IMR-90 (cell line): ENCODE results near the gene TNFRSF4. TPM values are rescaled to one million over a fixed set of nuclear protein-coding genes. Genes with fewer than 3 reads are reported as not detected.

Experiments
- ATAC-seq: fragments of 200-7000 bp; cut with Tn5 transposase; 2 replicates; pipeline ENCODE4 v1.9.1; 2020; ENCODE audit warnings: low read depth, mild to moderate bottlenecking, moderate library complexity
- BruUV-seq: library from RNA; stranded (reverse); fragments of 400-500 nt; replicated peaks from 2 replicates; lab custom pipeline; 2021; lab: Mats Ljungman, UMichigan
- CTCF ChIA-PET: fragments of 300-600 bp; formaldehyde crosslinking; extraction: SDS; loops from one replicate; lab custom pipeline; 2021; ENCODE audit warnings: antibody characterized with exemption; lab: Yijun Ruan, JAX
- POLR2A ChIA-PET: fragments of 300-600 bp; sonication (Branson Sonifier 250); formaldehyde crosslinking; loops from one replicate; lab custom pipeline; 2022; ENCODE audit warnings: antibody characterized with exemption; ENCODE audit not compliant: unreplicated experiment; lab: Charles Lee
- DNase-seq: peaks from one replicate; pipeline ENCODE4 v3.0.0; 2013
- H2AFZ ChIP-seq: replicated peaks from 2 replicates; pipeline ENCODE3; 2013; ENCODE audit warnings: low read length, mild to moderate bottlenecking; ENCODE audit not compliant: poor library complexity
- H2AK5ac ChIP-seq: 2 replicates; pipeline ENCODE4 v1.6.1; 2013; ENCODE audit warnings: low read depth, low read length, inconsistent platforms
- H2AK9ac ChIP-seq: replicated peaks from 2 replicates; pipeline ENCODE3; 2013; ENCODE audit warnings: mild to moderate bottlenecking, low read depth, low read length, moderate library complexity; ENCODE audit not compliant: poor library complexity
- H2BK120ac ChIP-seq: 2 replicates; pipeline ENCODE4 v1.6.1; 2013; ENCODE audit warnings: low read depth, low read length, inconsistent platforms
- H2BK15ac ChIP-seq: 3 replicates; pipeline ENCODE4 v1.6.1; 2013; ENCODE audit warnings: low read depth, low read length, inconsistent platforms
- H2BK20ac ChIP-seq: 2 replicates; pipeline ENCODE4 v1.6.1; 2013; ENCODE audit warnings: low read depth, mild to moderate bottlenecking, inconsistent platforms, low read length, moderate library complexity
- H2BK5ac ChIP-seq: 2 replicates; pipeline ENCODE4 v1.6.1; 2013; ENCODE audit warnings: mild to moderate bottlenecking, low read depth, low read length, inconsistent platforms; ENCODE audit not compliant: poor library complexity, severe bottlenecking
- H3K14ac ChIP-seq: replicated peaks from 2 replicates; pipeline ENCODE4 v1.6.1; 2013; ENCODE audit warnings: low read depth, low read length, inconsistent platforms
- H3K18ac ChIP-seq: 2 replicates; pipeline ENCODE4 v1.6.1; 2013; ENCODE audit warnings: low read depth, low read length, control low read depth
- H3K23ac ChIP-seq: 2 replicates; pipeline ENCODE4 v1.6.1; 2013; ENCODE audit warnings: low read depth, low read length, inconsistent platforms
- H3K27ac ChIP-seq: 2 replicates; pipeline ENCODE4 v1.5.1; 2013; ENCODE audit warnings: mild to moderate bottlenecking, control low read depth, low read length; ENCODE audit not compliant: insufficient read depth
- H3K27me3 ChIP-seq: 2 replicates; pipeline ENCODE4 v1.6.1; 2013; ENCODE audit warnings: low read length; ENCODE audit not compliant: control insufficient read depth, insufficient read depth
- H3K36me3 ChIP-seq: 2 replicates; pipeline ENCODE4 v1.6.1; 2013; ENCODE audit warnings: low read length, mixed read lengths; ENCODE audit not compliant: control insufficient read depth, insufficient read depth
- H3K4ac ChIP-seq: 2 replicates; pipeline ENCODE4 v1.6.1; 2013; ENCODE audit warnings: low read depth, low read length, inconsistent platforms
- H3K4me1 ChIP-seq: 2 replicates; pipeline ENCODE4 v1.6.1; 2013; ENCODE audit warnings: low read length, mixed read lengths; ENCODE audit not compliant: control insufficient read depth, insufficient read depth
- H3K4me2 ChIP-seq: 2 replicates; pipeline ENCODE4 v1.6.1; 2013; ENCODE audit warnings: low read depth, mild to moderate bottlenecking, control low read depth, low read length, moderate library complexity
- H3K4me3 ChIP-seq: 2 replicates; pipeline ENCODE4 v1.5.1; 2013; ENCODE audit warnings: low read depth, mild to moderate bottlenecking, control low read depth, low read length, moderate library complexity; ENCODE audit not compliant: insufficient read depth
- H3K56ac ChIP-seq: 2 replicates; pipeline ENCODE4 v1.6.1; 2013; ENCODE audit warnings: low read length, inconsistent platforms; ENCODE audit not compliant: insufficient read depth; ENCODE audit errors: extremely low read depth
- H3K79me1 ChIP-seq, 2 experiments: 2 replicates each; pipeline ENCODE4 v1.6.1; 2013; ENCODE audit warnings: low read length in 2 of 2, inconsistent platforms in 1 of 2, low read depth in 1 of 2
- H3K9ac ChIP-seq: 2 replicates; pipeline ENCODE4 v1.6.1; 2013; ENCODE audit warnings: low read depth, low read length, control low read depth
- H3K9me1 ChIP-seq: 2 replicates; pipeline ENCODE4 v1.6.1; 2013; ENCODE audit warnings: low read length, inconsistent platforms; ENCODE audit not compliant: insufficient read depth
- H3K9me3 ChIP-seq: 2 replicates; pipeline ENCODE4 v1.6.1; 2013; ENCODE audit warnings: low read length; ENCODE audit not compliant: control insufficient read depth, insufficient read depth
- H4K20me1 ChIP-seq: 2 replicates; pipeline ENCODE4 v1.6.1; 2013; ENCODE audit warnings: low read length, inconsistent platforms; ENCODE audit not compliant: insufficient read depth
- H4K5ac ChIP-seq: 2 replicates; pipeline ENCODE4 v1.6.1; 2013; ENCODE audit warnings: mild to moderate bottlenecking, low read depth, low read length, control low read depth
- H4K8ac ChIP-seq, 2 experiments: 2 replicates each; pipeline ENCODE4 v1.6.1; 2013; ENCODE audit warnings: low read depth in 2 of 2, low read length in 2 of 2, control low read depth in 1 of 2, inconsistent platforms in 1 of 2
- H4K91ac ChIP-seq: 2 replicates; pipeline ENCODE4 v1.6.1; 2013; ENCODE audit warnings: low read depth, low read length, inconsistent platforms; ENCODE audit not compliant: insufficient read depth
- CEBPB ChIP-seq: IDR thresholded peaks from 2 replicates; pipeline ENCODE4 v1.6.1; 2012; ENCODE audit warnings: low read depth, low read length, improper control_type of control experiment
- CTCF ChIP-seq: conservative IDR thresholded peaks from 2 replicates; pipeline ENCODE4 v1.5.1; 2012; ENCODE audit warnings: mild to moderate bottlenecking, low read depth, low read length, improper control_type of control experiment
- ELK1 ChIP-seq: fragments of 150-350 bp; IDR thresholded peaks from 2 replicates; pipeline ENCODE4 v1.6.1; 2016; ENCODE audit warnings: low read depth, mild to moderate bottlenecking, low read length, moderate library complexity, borderline replicate concordance
- MAZ ChIP-seq: IDR thresholded peaks from 2 replicates; pipeline ENCODE4 v1.6.1; 2012; ENCODE audit warnings: low read depth, mild to moderate bottlenecking, low read length, improper control_type of control experiment, moderate library complexity, borderline replicate concordance
- NFE2L2 ChIP-seq: fragments of 150-350 bp; IDR thresholded peaks from 2 replicates; pipeline ENCODE4 v1.6.1; 2016; ENCODE audit warnings: low read depth, mild to moderate bottlenecking, low read length
- POLR2A ChIP-seq: IDR thresholded peaks from 2 replicates; pipeline ENCODE4 v1.6.1; 2012; ENCODE audit warnings: mild to moderate bottlenecking, low read depth, low read length
- RCOR1 ChIP-seq: IDR thresholded peaks from 2 replicates; pipeline ENCODE4 v1.6.1; 2012; ENCODE audit warnings: mild to moderate bottlenecking, low read length, improper control_type of control experiment; ENCODE audit not compliant: insufficient replicate concordance
- WGBS, 2 experiments: methylation state at CpG; one replicate each; pipeline versions ENCODE4 v1.1.5 to v1.1.7; 2013; ENCODE audit warnings: missing lambda C conversion rate in 2 of 2; ENCODE audit not compliant: insufficient read length in 1 of 2; ENCODE audit errors: extremely low coverage in 2 of 2; 5-methylcytosine and 5-hydroxymethylcytosine counted together
- dilution Hi-C: fragments of 300-500 bp; cut with HindIII; formaldehyde crosslinking; loops from one replicate; pipeline ENCODE4 v1.14.3; 2018; ENCODE audit warnings: low sequenced_read_pairs; ENCODE audit not compliant: unreplicated experiment
- in situ Hi-C: fragments of 300-500 bp; cut with MboI; formaldehyde crosslinking; loops from 3 replicates; pipeline ENCODE4 v1.14.3; 2019; ENCODE audit warnings: low sequenced_read_pairs, inconsistent platforms, mixed read lengths
- intact Hi-C: fragments of 100-400 bp; cut with micrococcal nuclease; formaldehyde crosslinking; loops from 2 replicates; pipeline ENCODE4 v1.10.0; 2022
- polyA plus RNA-seq, 3 experiments: library from polyadenylated mRNA; depleted of rRNA; stranded (reverse); fragments of >200 nt; gene quantifications; 2 replicates each; pipeline ENCODE4 v1.2.3, GENCODE V29; 2012; ENCODE audit warnings: low replicate concordance in 1 of 3
- total RNA-seq: library from RNA; depleted of rRNA; stranded (reverse); fragments of >200 nt; gene quantifications from 2 replicates; pipeline ENCODE4 v1.2.3, GENCODE V29; 2012

The TNFRSF4 gene
- total and polyA plus RNA-seq, 2 of the 4 experiments (the other 2 are of a cell fraction) = 0.15 TPM; not detected in 1

GRCh38 chr1:1223891-1224290, 9.9 kb upstream of the TNFRSF4 start:
- Histone ChIP-seq H3K9me3 (no peaks in the 10 kb centered on the region), H3K27me3 (no peaks in the 10 kb centered on the region), H3K9ac (no peak overlapping the region), H2AK9ac (peak overlapping the region; percentile 72), H3K4me2 (no peak overlapping the region), H3K23ac (no peak overlapping the region), H4K20me1 (peaks cover 52% of the 10 kb centered on the region), H2AFZ (no peak overlapping the region), H2BK120ac (no peak overlapping the region), H3K56ac (no peak overlapping the region), H3K36me3 (peaks cover 80% of the 10 kb centered on the region), H4K91ac (no peak overlapping the region), H3K4me3 (no peak overlapping the region), H3K14ac (no peak overlapping the region), H4K8ac (no peak overlapping the region), H3K4me1 (no peaks in the 10 kb centered on the region), H2BK15ac (no peak overlapping the region), H3K18ac (no peak overlapping the region), H2BK20ac (no peak overlapping the region), H3K27ac (no peak overlapping the region), H2AK5ac (no peak overlapping the region), H4K5ac (no peak overlapping the region), H3K4ac (no peak overlapping the region), H3K79me1 (peaks cover 11 to 51% of the 10 kb centered on the region in 2 experiments; a peak in 3 of 4 replicates), H2BK5ac (no peak overlapping the region), H3K9me1 (peaks cover 9% of the 10 kb centered on the region)
- no peak for DNase-seq
- BruUV-seq = no TSS peak
- intact Hi-C loops (no loop called here), dilution Hi-C loops (no loop called here), in situ Hi-C loops (no loop called here)
- ATAC-seq = no peak
- 88% methylated on average over 5 of the region's 21 CpGs; no CpG with 5 or more reads in 1 of the 2 experiments for WGBS, 2 experiments
- no peak for TF ChIP-seq POLR2A
- TF ChIP-seq RCOR1 = no peak
- no peak for TF ChIP-seq CTCF
- TF ChIP-seq CEBPB = no peak
- no peak for TF ChIP-seq MAZ
- TF ChIP-seq ELK1 = no peak
- TF ChIP-seq NFE2L2 = no peak
- POLR2A ChIA-PET = no interaction called here
- CTCF ChIA-PET = no interaction called here
